NB4 (cell line): ENCODE data around the gene ADAMTS3.

Experiments
- CTCF ChIP-seq: IDR thresholded peaks from one replicate; pipeline ENCODE4 v1.5.1; 2012; ENCODE audit warnings: low read depth, low read length
- POLR2A ChIP-seq: IDR thresholded peaks from 2 replicates; pipeline ENCODE4 v1.6.1; 2011; ENCODE audit warnings: mild to moderate bottlenecking; ENCODE audit not compliant: insufficient read length; ENCODE audit errors: extremely low read depth

- TF ChIP-seq CTCF (no peak), POLR2A (no peak)
These were observed 210.5 kb downstream of the ADAMTS3 start for GRCh38 chr4:72358483-72358882.
